HEK293 (cell line): ENCODE results near the gene FER1L5.

ENCODE experiments used
- GLIS2 ChIP-seq: fragments of 450-650 bp; formaldehyde crosslinking; IDR thresholded peaks from 2 replicates; pipeline ENCODE4 v1.5.1; 2016; ENCODE audit warnings: missing biosample characterization, missing genetic modification characterization
- INSM2 ChIP-seq: fragments of 450-650 bp; formaldehyde crosslinking; IDR thresholded peaks from 2 replicates; pipeline ENCODE4 v1.5.1; 2016; ENCODE audit warnings: missing biosample characterization, missing genetic modification characterization
- KLF16 ChIP-seq: fragments of 450-650 bp; formaldehyde crosslinking; IDR thresholded peaks from 2 replicates; pipeline ENCODE4 v1.5.1; 2017; ENCODE audit warnings: missing biosample characterization, missing genetic modification characterization
- SALL2 ChIP-seq: fragments of 450-650 bp; formaldehyde crosslinking; IDR thresholded peaks from 2 replicates; pipeline ENCODE4 v1.5.0; 2017; ENCODE audit warnings: missing biosample characterization, mild to moderate bottlenecking, missing genetic modification characterization, borderline replicate concordance
- ZBTB48 ChIP-seq: fragments of 450-650 bp; formaldehyde crosslinking; IDR thresholded peaks from 2 replicates; pipeline ENCODE4 v1.5.1; 2016; ENCODE audit warnings: missing biosample characterization, missing genetic modification characterization
- ZBTB7A ChIP-seq: fragments of 450-650 bp; formaldehyde crosslinking; IDR thresholded peaks from 2 replicates; pipeline ENCODE4 v1.5.1; 2016; ENCODE audit warnings: low read depth, missing biosample characterization, missing genetic modification characterization
- ZEB2 ChIP-seq: fragments of 450-650 bp; formaldehyde crosslinking; IDR thresholded peaks from 2 replicates; pipeline ENCODE4 v1.5.1; 2016; ENCODE audit warnings: missing biosample characterization, missing genetic modification characterization
- ZFP41 ChIP-seq: fragments of 450-650 bp; formaldehyde crosslinking; IDR thresholded peaks from 2 replicates; pipeline ENCODE4 v1.5.1; 2016; ENCODE audit warnings: missing biosample characterization, missing genetic modification characterization, borderline replicate concordance
- ZNF114 ChIP-seq: fragments of 450-650 bp; formaldehyde crosslinking; IDR thresholded peaks from 2 replicates; pipeline ENCODE4 v1.5.0; 2017; ENCODE audit warnings: missing biosample characterization, missing genetic modification characterization
- ZNF132 ChIP-seq: fragments of 450-650 bp; formaldehyde crosslinking; IDR thresholded peaks from 2 replicates; pipeline ENCODE4 v1.5.1; 2017; ENCODE audit warnings: missing biosample characterization, missing genetic modification characterization, borderline replicate concordance
- ZNF146 ChIP-seq: fragments of 450-650 bp; formaldehyde crosslinking; IDR thresholded peaks from 2 replicates; pipeline ENCODE4 v1.5.1; 2016; ENCODE audit warnings: missing biosample characterization, missing genetic modification characterization
- ZNF221 ChIP-seq: fragments of 450-650 bp; formaldehyde crosslinking; IDR thresholded peaks from 2 replicates; pipeline ENCODE4 v1.5.1; 2017; ENCODE audit warnings: missing biosample characterization, missing genetic modification characterization, borderline replicate concordance
- ZNF23 ChIP-seq: fragments of 450-650 bp; formaldehyde crosslinking; IDR thresholded peaks from 2 replicates; pipeline ENCODE4 v1.5.1; 2016; ENCODE audit warnings: missing biosample characterization, missing genetic modification characterization, borderline replicate concordance
- ZNF239 ChIP-seq: fragments of 450-650 bp; formaldehyde crosslinking; IDR thresholded peaks from 2 replicates; pipeline ENCODE4 v1.5.1; 2016; ENCODE audit warnings: missing biosample characterization, missing genetic modification characterization
- ZNF24 ChIP-seq: fragments of 450-650 bp; formaldehyde crosslinking; IDR thresholded peaks from 2 replicates; pipeline ENCODE4 v1.5.1; 2016; ENCODE audit warnings: missing biosample characterization, missing genetic modification characterization
- ZNF302 ChIP-seq: fragments of 450-650 bp; formaldehyde crosslinking; IDR thresholded peaks from 2 replicates; pipeline ENCODE4 v1.5.1; 2016; ENCODE audit warnings: missing biosample characterization, missing genetic modification characterization, low read depth
- ZNF426 ChIP-seq: fragments of 450-650 bp; formaldehyde crosslinking; IDR thresholded peaks from 2 replicates; pipeline ENCODE4 v1.5.1; 2017; ENCODE audit warnings: missing biosample characterization, missing genetic modification characterization, mild to moderate bottlenecking, inconsistent platforms, moderate library complexity
- ZNF488 ChIP-seq: fragments of 450-650 bp; formaldehyde crosslinking; IDR thresholded peaks from 2 replicates; pipeline ENCODE4 v1.5.1; 2016; ENCODE audit warnings: missing biosample characterization, missing genetic modification characterization
- ZNF558 ChIP-seq: fragments of 450-650 bp; formaldehyde crosslinking; IDR thresholded peaks from 2 replicates; pipeline ENCODE4 v1.5.1; 2016; ENCODE audit warnings: missing biosample characterization, missing genetic modification characterization
- ZNF560 ChIP-seq: fragments of 450-650 bp; formaldehyde crosslinking; IDR thresholded peaks from 2 replicates; pipeline ENCODE4 v1.5.1; 2017; ENCODE audit warnings: missing biosample characterization, missing genetic modification characterization, borderline replicate concordance
- ZNF596 ChIP-seq: fragments of 450-650 bp; IDR thresholded peaks from 2 replicates; pipeline ENCODE4 v1.5.0; 2018; ENCODE audit warnings: missing biosample characterization, mild to moderate bottlenecking, missing genetic modification characterization, moderate library complexity
- ZNF645 ChIP-seq: fragments of 450-650 bp; formaldehyde crosslinking; IDR thresholded peaks from 2 replicates; pipeline ENCODE4; 2016; ENCODE audit warnings: missing biosample characterization, missing genetic modification characterization
- ZNF664 ChIP-seq: fragments of 450-650 bp; formaldehyde crosslinking; IDR thresholded peaks from 2 replicates; pipeline ENCODE4 v1.5.1; 2016; ENCODE audit warnings: missing biosample characterization, missing genetic modification characterization
- ZSCAN30 ChIP-seq: fragments of 450-650 bp; IDR thresholded peaks from 2 replicates; pipeline ENCODE4 v1.5.1; 2018; ENCODE audit warnings: missing biosample characterization, mild to moderate bottlenecking, missing genetic modification characterization, moderate library complexity
- TF ChIP-seq, protein P1 (sequence below): fragments of 450-650 bp; formaldehyde crosslinking; IDR thresholded peaks from 2 replicates; pipeline ENCODE4 v1.5.1; 2016; ENCODE audit warnings: missing biosample characterization, missing genetic modification characterization, borderline replicate concordance
- TF ChIP-seq, protein P2 (sequence below): fragments of 450-650 bp; formaldehyde crosslinking; IDR thresholded peaks from 2 replicates; pipeline ENCODE4 v1.5.1; 2017; ENCODE audit warnings: missing biosample characterization, missing genetic modification characterization
- TF ChIP-seq, protein P3 (sequence below): fragments of 450-650 bp; formaldehyde crosslinking; IDR thresholded peaks from 2 replicates; pipeline ENCODE4 v1.5.1; 2016; ENCODE audit warnings: missing biosample characterization, missing genetic modification characterization

The FER1L5 gene

DNA sequence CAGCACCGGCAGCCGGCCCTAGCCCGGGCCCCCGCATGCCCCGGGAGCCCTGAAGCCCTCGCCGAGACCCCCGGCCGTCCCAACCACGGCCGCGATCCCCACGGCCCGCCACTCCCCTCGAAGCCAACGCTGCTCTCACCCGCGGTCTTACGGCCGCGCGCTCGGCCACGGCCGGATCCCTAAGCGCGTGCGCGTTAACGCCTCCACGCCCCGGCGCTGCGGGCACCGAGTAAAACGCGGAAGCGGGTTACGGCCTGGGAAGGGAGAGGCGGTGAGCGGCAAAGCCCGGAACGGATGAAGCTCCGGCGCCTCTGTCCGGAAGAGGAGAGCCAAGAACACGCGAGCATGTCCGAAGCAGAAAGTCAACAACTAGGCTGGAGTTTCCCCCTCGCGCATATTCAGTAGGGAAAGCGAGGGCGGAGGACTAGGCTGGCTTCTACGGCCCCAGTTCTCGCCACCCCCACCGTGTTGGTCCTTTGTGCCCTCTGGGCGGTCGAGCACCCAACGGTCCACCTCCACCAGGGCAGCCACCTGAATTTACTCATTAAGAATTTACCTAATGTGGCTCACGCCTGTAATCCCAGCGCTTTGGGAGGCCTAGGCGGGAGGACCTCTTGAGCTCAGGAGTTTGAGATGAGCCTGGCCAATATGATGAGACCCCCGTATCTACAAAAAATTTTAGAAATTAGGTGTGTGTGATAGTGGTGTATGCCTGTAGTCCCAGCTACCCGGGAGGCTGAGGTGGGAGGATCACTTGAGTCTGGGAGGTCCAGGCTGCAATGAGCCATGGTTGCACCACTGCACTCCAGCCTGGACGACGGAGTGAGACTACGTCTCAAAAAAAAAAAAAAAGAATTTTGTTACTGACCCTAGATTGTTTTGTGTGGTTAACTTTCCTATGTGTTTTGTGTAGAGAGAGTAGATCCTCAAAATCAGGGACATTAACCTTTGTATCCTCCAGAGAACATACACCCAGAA lies 4.1 kb upstream of the FER1L5 start, which contains the start of gene KANSL3 (continued):
- TF ChIP-seq ZNF23 (tag by site-specific recombination) = no peak
- no peak for TF ChIP-seq ZNF664 (tag by site-specific recombination)
- peak; percentile 85 for TF ChIP-seq ZSCAN30 (tag by site-specific recombination)
- peak; percentile 89 for TF ChIP-seq ZNF24 (tag by site-specific recombination)
- peak; percentile 38; the same call in 1 of the 2 replicates for TF ChIP-seq ZNF558 (tag by site-specific recombination)
- no peak for TF ChIP-seq ZNF239 (tag by site-specific recombination)
- peak; percentile 85 for TF ChIP-seq INSM2 (tag by site-specific recombination)
- no peak for TF ChIP-seq ZFP41 (tag by site-specific recombination)
- TF ChIP-seq, protein P1, sequence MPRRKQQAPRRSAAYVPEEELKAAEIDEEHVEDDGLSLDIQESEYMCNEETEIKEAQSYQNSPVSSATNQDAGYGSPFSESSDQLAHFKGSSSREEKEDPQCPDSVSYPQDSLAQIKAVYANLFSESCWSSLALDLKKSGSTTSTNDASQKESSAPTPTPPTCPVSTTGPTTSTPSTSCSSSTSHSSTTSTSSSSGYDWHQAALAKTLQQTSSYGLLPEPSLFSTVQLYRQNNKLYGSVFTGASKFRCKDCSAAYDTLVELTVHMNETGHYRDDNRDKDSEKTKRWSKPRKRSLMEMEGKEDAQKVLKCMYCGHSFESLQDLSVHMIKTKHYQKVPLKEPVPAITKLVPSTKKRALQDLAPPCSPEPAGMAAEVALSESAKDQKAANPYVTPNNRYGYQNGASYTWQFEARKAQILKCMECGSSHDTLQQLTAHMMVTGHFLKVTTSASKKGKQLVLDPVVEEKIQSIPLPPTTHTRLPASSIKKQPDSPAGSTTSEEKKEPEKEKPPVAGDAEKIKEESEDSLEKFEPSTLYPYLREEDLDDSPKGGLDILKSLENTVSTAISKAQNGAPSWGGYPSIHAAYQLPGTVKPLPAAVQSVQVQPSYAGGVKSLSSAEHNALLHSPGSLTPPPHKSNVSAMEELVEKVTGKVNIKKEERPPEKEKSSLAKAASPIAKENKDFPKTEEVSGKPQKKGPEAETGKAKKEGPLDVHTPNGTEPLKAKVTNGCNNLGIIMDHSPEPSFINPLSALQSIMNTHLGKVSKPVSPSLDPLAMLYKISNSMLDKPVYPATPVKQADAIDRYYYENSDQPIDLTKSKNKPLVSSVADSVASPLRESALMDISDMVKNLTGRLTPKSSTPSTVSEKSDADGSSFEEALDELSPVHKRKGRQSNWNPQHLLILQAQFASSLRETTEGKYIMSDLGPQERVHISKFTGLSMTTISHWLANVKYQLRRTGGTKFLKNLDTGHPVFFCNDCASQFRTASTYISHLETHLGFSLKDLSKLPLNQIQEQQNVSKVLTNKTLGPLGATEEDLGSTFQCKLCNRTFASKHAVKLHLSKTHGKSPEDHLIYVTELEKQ (tag by site-specific recombination) = peak; percentile 77
- no peak for TF ChIP-seq ZNF488
- TF ChIP-seq ZNF146 (tag by site-specific recombination) = no peak
- TF ChIP-seq ZNF114 = no peak
- peak; percentile 75; the same call in 1 of the 2 replicates for TF ChIP-seq ZBTB7A
- no peak for TF ChIP-seq ZNF302 (tag by site-specific recombination)
- no peak for TF ChIP-seq ZNF645
- peak; percentile 93; the same call in 1 of the 2 replicates for TF ChIP-seq SALL2 (tag by site-specific recombination)
- peak; percentile 69; the same call in 1 of the 2 replicates for TF ChIP-seq ZEB2 (tag by site-specific recombination)
- TF ChIP-seq ZBTB48 (tag by site-specific recombination) = 0 out of 2 replicates have a peak, but pooled peaks have one; percentile 39
- 0 out of 2 replicates have a peak, but pooled peaks have one; percentile 36 for TF ChIP-seq ZNF560 (tag by site-specific recombination)
- peak; percentile 46; the same call in 1 of the 2 replicates for TF ChIP-seq GLIS2
- TF ChIP-seq, protein P2, sequence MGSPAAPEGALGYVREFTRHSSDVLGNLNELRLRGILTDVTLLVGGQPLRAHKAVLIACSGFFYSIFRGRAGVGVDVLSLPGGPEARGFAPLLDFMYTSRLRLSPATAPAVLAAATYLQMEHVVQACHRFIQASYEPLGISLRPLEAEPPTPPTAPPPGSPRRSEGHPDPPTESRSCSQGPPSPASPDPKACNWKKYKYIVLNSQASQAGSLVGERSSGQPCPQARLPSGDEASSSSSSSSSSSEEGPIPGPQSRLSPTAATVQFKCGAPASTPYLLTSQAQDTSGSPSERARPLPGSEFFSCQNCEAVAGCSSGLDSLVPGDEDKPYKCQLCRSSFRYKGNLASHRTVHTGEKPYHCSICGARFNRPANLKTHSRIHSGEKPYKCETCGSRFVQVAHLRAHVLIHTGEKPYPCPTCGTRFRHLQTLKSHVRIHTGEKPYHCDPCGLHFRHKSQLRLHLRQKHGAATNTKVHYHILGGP (tag by site-specific recombination) = no peak
- no peak for TF ChIP-seq ZNF132 (tag by site-specific recombination)
- TF ChIP-seq, protein P3, sequence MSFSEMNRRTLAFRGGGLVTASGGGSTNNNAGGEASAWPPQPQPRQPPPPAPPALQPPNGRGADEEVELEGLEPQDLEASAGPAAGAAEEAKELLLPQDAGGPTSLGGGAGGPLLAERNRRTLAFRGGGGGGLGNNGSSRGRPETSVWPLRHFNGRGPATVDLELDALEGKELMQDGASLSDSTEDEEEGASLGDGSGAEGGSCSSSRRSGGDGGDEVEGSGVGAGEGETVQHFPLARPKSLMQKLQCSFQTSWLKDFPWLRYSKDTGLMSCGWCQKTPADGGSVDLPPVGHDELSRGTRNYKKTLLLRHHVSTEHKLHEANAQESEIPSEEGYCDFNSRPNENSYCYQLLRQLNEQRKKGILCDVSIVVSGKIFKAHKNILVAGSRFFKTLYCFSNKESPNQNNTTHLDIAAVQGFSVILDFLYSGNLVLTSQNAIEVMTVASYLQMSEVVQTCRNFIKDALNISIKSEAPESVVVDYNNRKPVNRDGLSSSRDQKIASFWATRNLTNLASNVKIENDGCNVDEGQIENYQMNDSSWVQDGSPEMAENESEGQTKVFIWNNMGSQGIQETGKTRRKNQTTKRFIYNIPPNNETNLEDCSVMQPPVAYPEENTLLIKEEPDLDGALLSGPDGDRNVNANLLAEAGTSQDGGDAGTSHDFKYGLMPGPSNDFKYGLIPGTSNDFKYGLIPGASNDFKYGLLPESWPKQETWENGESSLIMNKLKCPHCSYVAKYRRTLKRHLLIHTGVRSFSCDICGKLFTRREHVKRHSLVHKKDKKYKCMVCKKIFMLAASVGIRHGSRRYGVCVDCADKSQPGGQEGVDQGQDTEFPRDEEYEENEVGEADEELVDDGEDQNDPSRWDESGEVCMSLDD (tag by site-specific recombination) = no peak
- TF ChIP-seq ZNF426 (tag by site-specific recombination) = no peak
- peak; percentile 98 for TF ChIP-seq KLF16 (tag by site-specific recombination)
- TF ChIP-seq ZNF596 (tag by site-specific recombination) = no peak
- TF ChIP-seq ZNF221 (tag by site-specific recombination) = no peak; the same call in 1 of the 2 replicates
